SW480 (cell line): ENCODE results near the gene KRT81.
"Not testable (repeated sequence)": the region's sequence is repeated elsewhere in the genome, so short reads cannot be mapped to it uniquely, and the experiment has no call there.

Experiments used
- DNase-seq: peaks from one replicate; pipeline ENCODE4 v3.0.0-alpha.2; 2016; ENCODE audit warnings: low spot score

The KRT81 gene

GRCh38 chr12:52241205-52241842 lies 50.0 kb downstream of the KRT81 start:
- DNase-seq = no peak

GRCh38 chr12:52240247-52240646 lies 51.1 kb downstream of the KRT81 start:
- DNase-seq = not testable (repeated sequence)

GRCh38 chr12:52239767-52240166 lies 51.6 kb downstream of the KRT81 start:
- DNase-seq = no peak

GRCh38 chr12:52238916-52239646 lies 52.3 kb downstream of the KRT81 start:
- DNase-seq = no peak

GRCh38 chr12:52238207-52238840 lies 53.0 kb downstream of the KRT81 start:
- DNase-seq = no peak

- no peak for DNase-seq
These were observed 54.8 kb downstream of the KRT81 start for GRCh38 chr12:52236386-52237050.
